ENCODE data around the gene AFMID.
"Not testable (repeated sequence)": the region's sequence is repeated elsewhere in the genome, so short reads cannot be mapped to it uniquely, and the experiment has no call there.

Gene AFMID

DNA sequence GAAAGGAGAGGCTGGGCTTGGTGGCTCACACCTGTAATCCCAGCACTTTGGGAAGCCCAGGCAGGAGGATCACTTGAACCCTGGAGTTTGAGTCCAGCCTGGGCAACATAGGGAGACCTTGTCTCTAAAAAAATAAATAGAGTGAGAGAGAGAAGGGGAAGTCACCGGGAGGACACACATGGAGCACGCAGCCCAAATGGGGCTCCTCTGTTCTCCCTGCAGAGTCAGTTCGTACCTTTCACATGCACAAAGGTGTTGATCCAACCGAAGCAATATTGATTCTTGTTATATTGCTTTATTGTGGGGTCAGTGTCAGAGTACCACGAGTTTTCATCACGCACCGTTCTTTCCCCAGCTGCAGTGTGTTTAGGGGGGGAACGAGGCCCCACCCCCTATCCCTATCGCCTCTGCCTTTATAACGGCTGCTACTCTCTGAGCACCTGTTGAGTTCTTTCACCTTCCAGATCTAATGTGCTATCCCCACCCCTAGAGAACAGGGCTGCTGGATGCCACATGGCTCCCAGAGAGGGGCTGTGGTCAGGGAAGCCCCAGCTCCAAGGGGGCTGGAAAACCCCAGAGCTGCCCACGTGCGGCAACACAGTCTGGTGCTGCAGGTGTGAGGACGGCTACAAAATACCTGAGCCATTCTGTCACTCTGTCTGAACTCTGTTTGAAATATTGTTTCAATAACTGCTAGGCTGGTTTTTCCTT lies 43.2 kb downstream of the AFMID start:
- DNase-seq (ENCODE audit: low read depth), result no peak
- H3K4me3 ChIP-seq (ENCODE audit: low read depth, low read length), result no peak overlapping the region
- no peak for TF ChIP-seq CTCF (IDR thresholded peaks at IDR 0.05; ENCODE audit: insufficient read depth, low read depth, low read length, missing control alignments)

DNA sequence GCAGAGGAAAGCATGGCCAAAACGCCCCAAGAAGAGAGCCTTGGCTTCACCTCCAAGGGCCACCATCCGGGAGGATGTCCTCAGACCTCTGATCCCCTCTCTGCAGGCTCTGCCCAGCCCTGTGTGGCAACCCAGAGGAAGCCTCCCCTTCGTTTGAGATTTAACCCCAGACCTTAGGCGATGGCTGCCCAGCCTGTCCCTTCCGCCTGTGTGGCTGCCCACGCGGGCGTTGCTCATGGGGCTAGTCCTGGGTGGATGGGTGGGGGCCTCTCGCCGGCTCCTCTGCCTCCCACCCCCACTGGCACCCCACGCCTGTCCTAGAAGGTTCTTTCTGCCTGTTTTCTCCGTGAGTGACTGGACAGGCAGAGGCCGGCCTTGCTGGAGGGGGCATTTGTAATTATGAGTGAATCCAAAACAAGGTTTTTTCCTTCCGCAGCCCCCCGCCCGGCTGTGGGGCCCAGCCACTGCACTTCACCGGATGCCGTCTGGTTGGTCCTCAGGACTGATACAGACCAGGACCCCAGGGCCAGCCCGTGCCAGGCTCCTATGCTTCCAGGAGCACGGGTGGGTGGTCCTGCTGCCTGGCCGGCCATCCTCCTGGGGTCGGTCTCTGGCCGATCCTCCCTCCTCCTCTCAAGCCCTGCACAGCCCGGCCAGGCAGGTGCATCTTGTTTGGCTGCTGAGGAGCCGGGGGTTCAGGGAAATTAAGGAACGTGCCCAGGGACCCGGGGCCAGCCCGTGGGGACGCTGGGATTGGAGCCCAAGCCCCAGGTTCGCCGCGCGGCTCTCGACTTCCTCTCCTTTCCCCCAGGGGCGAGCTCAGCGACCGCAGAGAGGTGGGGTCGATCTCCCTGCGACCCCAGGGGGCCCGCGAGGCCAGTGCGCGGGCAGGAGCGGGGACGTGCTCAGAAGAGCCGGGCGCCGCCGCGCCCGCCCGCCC lies 44.1 kb downstream of the AFMID start, which contains the start of gene TMEM235:
Gene TMEM235, plus strand, starts transcription at position 636 of the 940 bp plus-strand sequence. CDS start 393 bp downstream, outside the sequence.
- TF ChIP-seq CTCF (IDR thresholded peaks at IDR 0.05; ENCODE audit: insufficient read depth, low read depth, low read length, missing control alignments), result no peak
- no peak for DNase-seq (ENCODE audit: low read depth)

DNA sequence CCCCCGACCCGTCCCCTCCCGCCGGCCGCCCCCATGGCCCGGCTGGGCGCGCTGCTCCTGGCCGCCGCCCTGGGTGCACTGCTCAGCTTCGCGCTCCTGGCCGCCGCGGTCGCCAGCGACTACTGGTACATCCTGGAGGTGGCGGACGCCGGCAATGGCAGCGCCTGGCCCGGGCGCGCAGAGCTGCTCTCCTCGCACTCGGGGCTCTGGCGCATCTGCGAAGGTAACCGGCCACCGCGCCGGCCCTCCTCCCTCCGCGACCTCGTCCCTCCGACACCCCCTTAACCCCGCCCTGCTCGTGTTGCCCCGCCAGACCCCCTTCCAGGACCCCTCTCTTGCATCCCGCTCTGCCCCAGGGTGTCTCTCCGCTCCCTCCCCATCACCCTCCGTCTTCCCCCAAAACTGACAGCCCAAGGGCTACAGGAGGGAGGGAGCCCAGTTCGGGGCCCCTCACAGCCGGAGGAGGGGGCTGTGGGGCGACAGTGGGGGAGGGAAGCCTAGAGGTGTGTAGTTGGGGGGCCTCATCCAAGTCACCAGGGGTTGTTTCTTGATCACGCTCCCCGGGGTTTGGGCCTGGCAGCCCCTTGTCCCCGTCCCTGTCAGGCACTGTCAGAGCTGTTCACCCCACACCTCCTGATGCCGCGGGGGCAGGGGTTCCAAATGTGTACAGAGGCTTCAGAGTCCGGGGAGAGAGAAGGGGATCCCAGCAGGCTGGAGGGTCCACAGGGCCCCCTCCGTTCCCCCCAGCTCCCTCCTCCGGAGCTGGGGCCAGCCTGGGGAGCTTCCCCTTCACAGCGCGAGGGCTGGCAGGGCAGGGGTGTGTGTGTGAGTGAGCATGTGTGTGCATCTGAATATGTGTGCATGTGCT lies 45.1 kb downstream of the AFMID start:
- no peak overlapping the region for H3K4me3 ChIP-seq (ENCODE audit: low read depth, low read length)
- DNase-seq (ENCODE audit: low read depth), result no peak
- no peak for TF ChIP-seq CTCF (IDR thresholded peaks at IDR 0.05; ENCODE audit: insufficient read depth, low read depth, low read length, missing control alignments)

More for the DNA sequence above, 44.1 kb downstream of the AFMID start, which contains the start of gene TMEM235:
- no peak within 1 kb of the TSS for H3K4me3 ChIP-seq (ENCODE audit: low read depth, low read length)

- no peak for TF ChIP-seq CTCF (IDR thresholded peaks at IDR 0.05; ENCODE audit: insufficient read depth, low read depth, low read length, missing control alignments)
- H3K4me3 ChIP-seq (ENCODE audit: low read depth, low read length), result no peak overlapping the region
Observed at GRCh38 chr17:78232859-78233173, 45.7 kb downstream of the AFMID start.

DNA sequence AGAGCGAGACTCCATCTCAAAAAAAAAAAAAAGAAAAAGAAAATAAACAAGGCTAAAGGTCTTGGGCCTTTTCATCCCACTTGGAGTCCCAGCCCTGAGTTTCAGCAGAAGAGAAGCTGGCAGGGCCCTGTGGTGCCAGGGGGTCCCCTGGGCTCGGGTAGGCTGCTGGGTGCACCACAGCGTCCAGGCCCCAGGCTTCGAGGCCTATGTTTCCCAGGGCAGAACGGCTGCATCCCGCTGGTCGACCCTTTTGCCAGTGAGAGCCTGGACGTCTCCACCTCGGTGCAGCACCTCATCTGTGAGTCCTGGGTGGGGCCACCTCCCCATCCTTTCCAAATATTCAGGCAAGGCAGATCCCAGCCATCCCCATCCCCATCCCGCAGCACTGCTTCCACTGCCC lies 46.5 kb downstream of the AFMID start:
- TF ChIP-seq CTCF (IDR thresholded peaks at IDR 0.05; ENCODE audit: insufficient read depth, low read depth, low read length, missing control alignments), result no peak
- H3K4me3 ChIP-seq (ENCODE audit: low read depth, low read length), result no peak overlapping the region
- DNase-seq (ENCODE audit: low read depth), result no peak

More at GRCh38 chr17:78232859-78233173, 45.7 kb downstream of the AFMID start:
- no peak for DNase-seq (ENCODE audit: low read depth)

DNA sequence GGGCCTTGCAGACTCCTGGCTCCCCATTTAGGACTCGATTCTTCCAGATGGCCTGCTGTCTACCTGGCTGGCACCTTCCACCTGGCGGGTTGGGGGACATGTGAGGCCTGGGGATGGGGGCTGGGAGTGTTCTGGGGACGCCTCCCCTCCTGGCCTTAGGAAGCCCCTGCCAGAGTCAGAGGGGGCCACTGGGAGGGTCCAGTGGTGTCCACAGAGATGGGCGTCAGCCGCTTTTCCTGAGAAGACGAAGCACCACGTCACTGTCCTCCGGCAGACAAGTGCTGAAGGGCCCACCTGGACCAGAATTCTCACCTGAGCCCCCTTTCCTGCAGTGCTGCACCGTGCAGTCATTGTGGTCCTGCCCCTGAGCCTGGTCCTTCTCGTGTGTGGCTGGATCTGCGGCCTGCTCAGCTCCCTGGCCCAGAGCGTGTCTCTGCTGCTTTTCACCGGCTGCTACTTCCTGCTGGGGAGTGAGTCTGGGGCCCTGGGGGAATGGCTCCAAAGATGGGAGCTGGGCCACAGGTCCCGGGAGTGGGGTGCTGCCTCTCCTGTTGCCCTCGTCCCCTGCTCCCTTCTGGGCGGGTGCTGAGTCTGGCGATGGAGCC lies 47.2 kb downstream of the AFMID start:
- TF ChIP-seq CTCF (IDR thresholded peaks at IDR 0.05; ENCODE audit: insufficient read depth, low read depth, low read length, missing control alignments), result no peak
- no peak for DNase-seq (ENCODE audit: low read depth)
- no peak overlapping the region for H3K4me3 ChIP-seq (ENCODE audit: low read depth, low read length)

GRCh38 chr17:78235022-78235421 lies 47.9 kb downstream of the AFMID start:
- DNase-seq (ENCODE audit: low read depth); H3K4me3 ChIP-seq (ENCODE audit: low read depth, low read length): not testable (repeated sequence)
